HEK293 (cell line): ENCODE data around the gene ISG20L2.

Experiments
- CTCF ChIA-PET: fragments of 350-600 bp; formaldehyde crosslinking; extraction: SDS; loops from one replicate; lab custom pipeline; 2021; ENCODE audit warnings: antibody characterized with exemption; lab: Yijun Ruan, JAX
- POLR2A ChIA-PET: fragments of 300-600 bp; formaldehyde crosslinking; extraction: SDS; loops from one replicate; lab custom pipeline; 2020; ENCODE audit warnings: antibody characterized with exemption, inconsistent platforms; lab: Yijun Ruan, JAX
- H3K27ac ChIP-seq: fragments of 200-500 bp; sonication (Bioruptor generic); 2 replicates; pipeline ENCODE4 v1.5.1; 2014; ENCODE audit warnings: low read depth, low read length, control low read depth, inconsistent platforms; ENCODE audit errors: extremely low read depth
- H3K36me3 ChIP-seq, 2 experiments: fragments of 200-500 bp in 1 of 2; sonication (Bioruptor generic) in 1 of 2; 1 replicate in 1 of 2; 2 replicates in 1 of 2; pipeline ENCODE4 v1.5.1; 2014 to 2017; ENCODE audit warnings: inconsistent platforms in 2 of 2, low read length in 2 of 2; ENCODE audit not compliant: control insufficient read depth in 2 of 2, insufficient read depth in 1 of 2
- H3K4me1 ChIP-seq: fragments of 200-500 bp; sonication (Bioruptor generic); 2 replicates; pipeline ENCODE4 v1.5.1; 2014; ENCODE audit warnings: mild to moderate bottlenecking, low read length, inconsistent platforms; ENCODE audit not compliant: control insufficient read depth, insufficient read depth
- H3K4me3 ChIP-seq: 2 replicates; pipeline ENCODE4 v1.5.1; 2011; ENCODE audit warnings: low read depth, mild to moderate bottlenecking, control low read depth, low read length, moderate library complexity
- H3K9me3 ChIP-seq: fragments of 200-500 bp; sonication (Bioruptor generic); 2 replicates; pipeline ENCODE4 v1.5.1; 2014; ENCODE audit warnings: low read depth, low read length, inconsistent platforms; ENCODE audit not compliant: control insufficient read depth, insufficient read depth
- BCL6B ChIP-seq: fragments of 450-650 bp; formaldehyde crosslinking; IDR thresholded peaks from 2 replicates; pipeline ENCODE4 v1.5.1; 2017; ENCODE audit warnings: missing biosample characterization, missing genetic modification characterization
- KLF8 ChIP-seq: fragments of 450-650 bp; formaldehyde crosslinking; IDR thresholded peaks from 2 replicates; pipeline ENCODE4 v1.5.1; 2016; ENCODE audit warnings: missing biosample characterization, missing genetic modification characterization
- PATZ1 ChIP-seq: fragments of 450-650 bp; formaldehyde crosslinking; IDR thresholded peaks from 2 replicates; pipeline ENCODE4 v1.5.1; 2016; ENCODE audit warnings: missing biosample characterization, missing genetic modification characterization
- PRDM10 ChIP-seq: fragments of 450-650 bp; formaldehyde crosslinking; IDR thresholded peaks from 2 replicates; pipeline ENCODE4 v1.5.1; 2016; ENCODE audit warnings: missing biosample characterization, missing genetic modification characterization
- PRDM2 ChIP-seq: fragments of 450-650 bp; formaldehyde crosslinking; IDR thresholded peaks from 2 replicates; pipeline ENCODE4 v1.5.1; 2016; ENCODE audit warnings: missing biosample characterization, missing genetic modification characterization, borderline replicate concordance
- SP2 ChIP-seq: fragments of 450-650 bp; formaldehyde crosslinking; IDR thresholded peaks from 2 replicates; pipeline ENCODE4 v1.5.1; 2016; ENCODE audit warnings: missing biosample characterization, missing genetic modification characterization
- SP3 ChIP-seq: fragments of 450-650 bp; formaldehyde crosslinking; IDR thresholded peaks from 2 replicates; pipeline ENCODE4 v1.5.1; 2016; ENCODE audit warnings: missing biosample characterization, missing genetic modification characterization
- YY1 ChIP-seq: fragments of 450-650 bp; formaldehyde crosslinking; IDR thresholded peaks from 2 replicates; pipeline ENCODE4 v1.5.1; 2018; ENCODE audit warnings: missing biosample characterization, missing genetic modification characterization
- ZBTB8A ChIP-seq: fragments of 450-650 bp; formaldehyde crosslinking; IDR thresholded peaks from 2 replicates; pipeline ENCODE4 v1.5.1; 2016; ENCODE audit warnings: missing biosample characterization, missing genetic modification characterization
- ZFP69B ChIP-seq: fragments of 450-650 bp; formaldehyde crosslinking; IDR thresholded peaks from 2 replicates; pipeline ENCODE4 v1.5.1; 2016; ENCODE audit warnings: missing biosample characterization, missing genetic modification characterization
- ZNF114 ChIP-seq: fragments of 450-650 bp; formaldehyde crosslinking; IDR thresholded peaks from 2 replicates; pipeline ENCODE4 v1.5.0; 2017; ENCODE audit warnings: missing biosample characterization, missing genetic modification characterization
- ZNF157 ChIP-seq: fragments of 450-650 bp; formaldehyde crosslinking; IDR thresholded peaks from 2 replicates; pipeline ENCODE4 v1.5.1; 2016; ENCODE audit warnings: missing biosample characterization, missing genetic modification characterization
- ZNF292 ChIP-seq: fragments of 450-650 bp; formaldehyde crosslinking; IDR thresholded peaks from 2 replicates; pipeline ENCODE4 v1.5.1; 2016; ENCODE audit warnings: low read depth, missing biosample characterization, missing genetic modification characterization, borderline replicate concordance
- ZNF311 ChIP-seq: fragments of 450-650 bp; formaldehyde crosslinking; IDR thresholded peaks from 2 replicates; pipeline ENCODE4 v1.5.1; 2017; ENCODE audit warnings: missing biosample characterization, missing genetic modification characterization, borderline replicate concordance
- ZNF335 ChIP-seq: fragments of 450-650 bp; formaldehyde crosslinking; conservative IDR thresholded peaks from 2 replicates; pipeline ENCODE4 v1.5.1; 2016; ENCODE audit warnings: missing biosample characterization, missing genetic modification characterization
- ZNF37A ChIP-seq: fragments of 450-650 bp; IDR thresholded peaks from 2 replicates; pipeline ENCODE4 v1.5.1; 2018; ENCODE audit warnings: missing biosample characterization, missing genetic modification characterization
- ZNF544 ChIP-seq: fragments of 450-650 bp; formaldehyde crosslinking; IDR thresholded peaks from 2 replicates; pipeline ENCODE4 v1.5.0; 2017; ENCODE audit warnings: missing biosample characterization, missing genetic modification characterization
- ZNF555 ChIP-seq: fragments of 450-650 bp; formaldehyde crosslinking; conservative IDR thresholded peaks from 2 replicates; pipeline ENCODE4 v1.5.1; 2017; ENCODE audit warnings: missing biosample characterization, mild to moderate bottlenecking, missing genetic modification characterization, inconsistent platforms
- ZNF561 ChIP-seq: fragments of 450-650 bp; IDR thresholded peaks from 2 replicates; pipeline ENCODE4 v1.5.1; 2018; ENCODE audit warnings: missing biosample characterization, missing genetic modification characterization, borderline replicate concordance
- ZNF692 ChIP-seq: fragments of 450-650 bp; formaldehyde crosslinking; IDR thresholded peaks from 2 replicates; pipeline ENCODE4 v1.5.1; 2016; ENCODE audit warnings: missing biosample characterization, missing genetic modification characterization
- ZNF76 ChIP-seq: fragments of 450-650 bp; formaldehyde crosslinking; IDR thresholded peaks from 2 replicates; pipeline ENCODE4; 2016; ENCODE audit warnings: low read depth, missing biosample characterization, missing genetic modification characterization, borderline replicate concordance
- ZNF777 ChIP-seq: fragments of 450-650 bp; formaldehyde crosslinking; IDR thresholded peaks from 2 replicates; pipeline ENCODE4 v1.5.1; 2017; ENCODE audit warnings: missing biosample characterization, missing genetic modification characterization, borderline replicate concordance

Gene ISG20L2

GRCh38 chr1:156705321-156705917 lies 23.1 kb downstream of the ISG20L2 start, which contains the start of gene CRABP2 (continued):
- TF ChIP-seq BCL6B (peak; percentile 96), PRDM2 (tag by site-specific recombination) (no peak), ZNF544 (no peak), SP2 (peak; percentile 36), ZNF335 (tag by site-specific recombination) (peak; percentile 63; the same call in 1 of the 2 replicates), ZNF292 (tag by site-specific recombination) (no peak), ZNF114 (tag by site-specific recombination) (no peak), SP3 (peak; percentile 65), ZNF76 (tag by site-specific recombination) (no peak), ZBTB8A (tag by site-specific recombination) (no peak), ZFP69B (tag by site-specific recombination) (no peak; the same call in 1 of the 2 replicates), ZNF37A (tag by site-specific recombination) (no peak), ZNF157 (tag by site-specific recombination) (no peak), YY1 (tag by site-specific recombination) (no peak)

GRCh38 chr1:156704930-156705320 lies 23.6 kb downstream of the ISG20L2 start:
- peaks cover 12% of the 10 kb centered on the region for H3K4me1 ChIP-seq
- peak overlapping the region; percentile 15 for H3K4me3 ChIP-seq
- H3K27ac ChIP-seq: peak overlapping the region; percentile 29; the same call in 1 of the 2 replicates
- ChIA-PET CTCF (interaction anchor here (0.7 to 20.2 kb wide), 12 partner anchors 11 to 259 kb away, joined by 3 to 579 read pairs (median 14); partner anchors contain the start of gene PRCC), POLR2A (interaction anchor here (4.9 kb wide), 1 partner anchor 15 kb away, joined by 43 read pairs; no protein-coding TSS in a partner anchor)
- H3K9me3 ChIP-seq: no peaks in the 10 kb centered on the region
- peaks cover 0 to 14% of the 10 kb centered on the region in 2 experiments; a peak in 1 of 3 replicates for H3K36me3 ChIP-seq
- peak; percentile 99 for TF ChIP-seq ZFP69B (tag by site-specific recombination)
- no peak for TF ChIP-seq ZNF555 (tag by site-specific recombination)
- TF ChIP-seq KLF8 (tag by site-specific recombination): no peak
- TF ChIP-seq ZNF561 (tag by site-specific recombination): 0 out of 2 replicates have a peak, but pooled peaks have one; percentile 34
- TF ChIP-seq ZNF692 (tag by site-specific recombination): peak; percentile 99
- peak; percentile 51 for TF ChIP-seq PRDM10 (tag by site-specific recombination)
- TF ChIP-seq ZNF311 (tag by site-specific recombination): no peak
- peak; percentile 42 for TF ChIP-seq PATZ1 (tag by site-specific recombination)
- TF ChIP-seq ZNF777 (tag by site-specific recombination): peak; percentile 64
